Measurements from ENCODE around the gene RPL5.

DNA sequence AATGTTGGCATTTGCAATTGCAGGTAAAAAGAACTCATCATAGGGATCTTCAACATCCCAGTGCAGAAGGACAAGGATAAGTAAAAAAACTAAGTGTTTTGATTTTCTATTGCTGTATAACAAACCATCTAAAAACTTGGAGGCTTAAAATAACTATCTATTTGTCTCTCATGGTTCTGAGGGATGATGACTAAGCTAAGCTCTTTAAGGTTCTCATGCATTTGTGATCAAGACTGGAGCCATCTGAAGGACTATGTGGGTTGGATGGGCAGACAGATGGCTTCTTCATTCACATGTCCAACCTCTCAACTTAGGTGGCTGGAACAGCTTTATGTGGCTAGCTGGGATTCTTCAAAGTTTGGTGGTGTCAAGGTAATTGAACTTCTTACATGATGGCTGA, 51.5 kb downstream of the RPL5 start:
- no peak for TF ChIP-seq EP300 (conservative IDR thresholded peaks at IDR 0.05; ENCODE audit: poor library complexity, severe bottlenecking)
- no peak for TF ChIP-seq EZH2 (IDR thresholded peaks at IDR 0.05; ENCODE audit: borderline replicate concordance, insufficient read depth, low read length, poor library complexity, severe bottlenecking)

Data from neural cell (in vitro differentiated cells).